Lower lobe of right lung (tissue), 2 donors: ENCODE measurements around the gene GPR21. TPM values are rescaled to one million over a fixed set of nuclear protein-coding genes. Genes with fewer than 3 reads are reported as not detected.

Source experiments
- ATAC-seq, 2 donors: fragments of 200-7000 bp; cut with Tn5 transposase; one replicate each; pipeline ENCODE4 v1.9.1; 2020 to 2022; ENCODE audit warnings: mild to moderate bottlenecking in 2 of 2, moderate library complexity in 2 of 2
- DNase-seq: peaks from one replicate; pipeline ENCODE4 v3.0.0-alpha.2; 2020
- H3K27ac ChIP-seq: fragments of 200-600 bp; one replicate; pipeline ENCODE4 v1.8.0; 2022
- H3K27me3 ChIP-seq: fragments of 200-600 bp; one replicate; pipeline ENCODE4 v1.8.0; 2022; ENCODE audit warnings: low read depth
- H3K36me3 ChIP-seq: fragments of 200-600 bp; one replicate; pipeline ENCODE4 v1.8.0; 2022; ENCODE audit warnings: mild to moderate bottlenecking
- H3K4me1 ChIP-seq: fragments of 200-600 bp; one replicate; pipeline ENCODE4 v1.8.0; 2022
- H3K4me3 ChIP-seq: fragments of 200-600 bp; one replicate; pipeline ENCODE4 v1.8.0; 2022; ENCODE audit warnings: mild to moderate bottlenecking
- H3K9me3 ChIP-seq: fragments of 200-600 bp; one replicate; pipeline ENCODE4 v1.8.0; 2022
- CTCF ChIP-seq: fragments of 200-600 bp; IDR thresholded peaks from one replicate; pipeline ENCODE4 v1.8.0; 2022; ENCODE audit warnings: antibody characterized with exemption, mild to moderate bottlenecking
- intact Hi-C: fragments of 100-400 bp; cut with DNase I; formaldehyde crosslinking; loops from one replicate; pipeline ENCODE4 v1.11.0; 2022
- total RNA-seq: library from RNA; stranded (reverse); fragmentation: NEBNext Ultra II Directional; extraction: Animal tissue kit (Norgen Biotek cat#: 25700); gene quantifications from one replicate; pipeline ENCODE4 v1.2.1, GENCODE V29; 2021
- donor health status: DM: no; HTN: yes; CAD: no; lungs with severe emphysema.

GPR21 gene
- total RNA-seq, 1 donor from 2014 or later = 2.2 TPM

GRCh38 chr9:123058834-123059233, 25.4 kb downstream of the GPR21 start:
- Histone ChIP-seq H3K4me3 (no peak overlapping the region), H3K27ac (peak overlapping the region; percentile 59), H3K36me3 (peaks cover 13% of the 10 kb centered on the region), H3K9me3 (no peaks in the 10 kb centered on the region), H3K4me1 (peaks cover 6% of the 10 kb centered on the region), H3K27me3 (no peaks in the 10 kb centered on the region)
- ATAC-seq (peak; percentile 98), DNase-seq (no peak)
- no peak for TF ChIP-seq CTCF
- intact Hi-C loops = no loop called here

- H3K9me3 ChIP-seq = no peaks in the 10 kb centered on the region
- DNase-seq (no peak), ATAC-seq (no peak)
- H3K27ac ChIP-seq = peak overlapping the region; percentile 59
- H3K4me1 ChIP-seq = peaks cover 6% of the 10 kb centered on the region
- TF ChIP-seq CTCF = no peak
- intact Hi-C loops = no loop called here
- H3K36me3 ChIP-seq = peaks cover 13% of the 10 kb centered on the region
- no peak overlapping the region for H3K4me3 ChIP-seq
- H3K27me3 ChIP-seq = no peaks in the 10 kb centered on the region
Measured at GRCh38 chr9:123059472-123060220, 26.2 kb downstream of the GPR21 start.

GRCh38 chr9:123061216-123061615, 27.7 kb downstream of the GPR21 start:
- DNase-seq = no peak
- Histone ChIP-seq H3K27ac (no peak overlapping the region), H3K27me3 (no peaks in the 10 kb centered on the region), H3K4me3 (no peak overlapping the region), H3K36me3 (peaks cover 20% of the 10 kb centered on the region), H3K4me1 (peaks cover 6% of the 10 kb centered on the region), H3K9me3 (no peaks in the 10 kb centered on the region)
- ATAC-seq = no peak
- intact Hi-C loops = no loop called here
- TF ChIP-seq CTCF = no peak

- Histone ChIP-seq H3K36me3 (peaks cover 33% of the 10 kb centered on the region), H3K4me1 (peaks cover 6% of the 10 kb centered on the region), H3K4me3 (no peak overlapping the region), H3K27me3 (no peaks in the 10 kb centered on the region), H3K27ac (no peak overlapping the region), H3K9me3 (no peaks in the 10 kb centered on the region)
- no peak for TF ChIP-seq CTCF
- no peak for ATAC-seq
- no peak for DNase-seq
- intact Hi-C loops = no loop called here
Measured at GRCh38 chr9:123062351-123063176, 29.1 kb downstream of the GPR21 start.

GRCh38 chr9:123063177-123063598, 29.7 kb downstream of the GPR21 start:
- ATAC-seq = no peak
- H3K36me3 ChIP-seq = peaks cover 40% of the 10 kb centered on the region
- H3K27me3 ChIP-seq = no peaks in the 10 kb centered on the region
- TF ChIP-seq CTCF = no peak
- no peaks in the 10 kb centered on the region for H3K9me3 ChIP-seq
- no peak overlapping the region for H3K4me3 ChIP-seq
- DNase-seq = no peak
- intact Hi-C loops = no loop called here
- no peak overlapping the region for H3K27ac ChIP-seq
- peaks cover 6% of the 10 kb centered on the region for H3K4me1 ChIP-seq
